ENCODE data around the gene SLC6A4.
"Not testable (repeated sequence)": the region's sequence is repeated elsewhere in the genome, so short reads cannot be mapped to it uniquely, and the experiment has no call there.

SLC6A4 gene

DNA sequence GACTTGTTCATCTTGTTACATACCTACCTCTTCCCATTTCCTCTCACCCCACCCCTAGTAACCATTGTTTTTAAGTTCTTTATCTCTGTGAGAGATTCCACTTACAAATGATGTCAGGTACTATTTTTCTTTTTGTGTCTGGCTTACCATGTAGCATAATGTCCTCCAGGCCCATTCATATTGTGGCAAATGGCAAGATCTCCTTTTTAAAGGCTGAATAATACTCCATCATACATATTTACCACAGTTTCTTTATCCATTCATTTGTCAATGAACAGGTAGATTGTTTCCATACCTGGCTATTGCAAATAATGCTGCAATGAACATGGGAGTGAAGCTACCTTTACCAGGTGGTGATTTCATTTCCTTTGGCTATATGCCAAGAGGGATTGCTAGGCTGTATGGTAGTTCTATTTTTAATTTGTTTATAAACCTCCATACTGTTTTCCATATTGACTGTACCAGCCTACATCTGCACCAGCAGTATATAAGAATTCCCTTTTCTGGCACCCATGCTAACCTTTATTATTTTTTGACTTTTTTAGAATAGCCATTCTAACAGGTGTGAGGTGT is 65.0 kb downstream of the SLC6A4 start:
- DNase-seq: no peak

DNA sequence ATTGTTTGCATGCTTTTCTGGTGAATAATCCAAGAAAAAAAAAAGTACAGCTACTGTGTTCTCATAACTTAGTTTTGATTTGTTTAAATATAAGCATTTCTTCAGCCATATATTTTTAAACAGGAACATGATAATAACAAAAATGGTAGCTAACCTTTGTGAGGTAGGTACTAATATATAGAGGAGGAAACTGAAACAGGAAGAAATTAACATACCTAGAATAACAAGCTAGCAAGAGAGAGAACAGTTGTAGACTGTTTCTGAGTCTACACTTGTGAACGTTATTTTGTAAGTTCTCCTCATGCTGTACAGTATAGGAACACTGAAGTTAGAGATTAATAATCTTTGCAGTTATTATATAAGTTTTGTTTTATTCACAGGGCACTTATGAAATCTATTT is 69.5 kb downstream of the SLC6A4 start:
- DNase-seq: no peak

DNA sequence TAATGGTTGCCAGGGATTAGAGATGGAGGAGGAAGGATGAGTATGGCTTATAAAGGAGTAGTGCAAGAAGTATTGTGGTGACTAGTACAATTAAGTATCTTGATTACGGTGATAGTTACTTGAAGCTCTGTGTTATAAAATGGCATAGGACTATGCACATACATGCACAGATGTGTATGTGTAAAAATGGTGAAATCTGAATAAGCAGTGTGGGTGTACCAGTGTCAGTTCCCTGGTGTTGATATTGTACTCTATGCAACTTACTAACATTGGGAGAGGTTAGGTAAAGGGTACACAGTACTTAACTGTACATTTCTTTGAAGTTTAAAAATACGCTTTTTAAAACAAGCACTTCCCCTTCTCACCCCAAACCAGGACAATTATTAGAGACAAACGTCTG is 70.3 kb downstream of the SLC6A4 start:
- DNase-seq: no peak

DNA sequence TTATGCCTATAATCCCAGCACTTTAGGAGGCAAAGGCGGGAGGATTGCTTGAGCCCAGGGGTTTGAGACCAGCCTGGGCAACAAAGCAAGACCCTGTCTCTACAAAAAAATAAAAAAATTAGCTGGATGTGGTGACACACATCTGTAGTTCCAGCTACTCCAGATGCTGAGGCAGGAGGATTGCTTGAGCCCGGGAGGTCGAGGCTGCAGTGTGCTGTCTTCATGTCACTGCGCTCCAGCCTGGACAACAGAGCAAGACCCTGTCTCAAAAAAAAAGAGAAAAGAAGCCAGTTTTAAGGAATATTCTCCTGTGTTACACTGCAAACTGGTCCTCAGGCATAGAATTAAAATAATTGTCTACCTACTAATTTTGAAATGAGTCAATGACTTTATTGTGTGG is 71.0 kb downstream of the SLC6A4 start:
- no peak for DNase-seq

DNA sequence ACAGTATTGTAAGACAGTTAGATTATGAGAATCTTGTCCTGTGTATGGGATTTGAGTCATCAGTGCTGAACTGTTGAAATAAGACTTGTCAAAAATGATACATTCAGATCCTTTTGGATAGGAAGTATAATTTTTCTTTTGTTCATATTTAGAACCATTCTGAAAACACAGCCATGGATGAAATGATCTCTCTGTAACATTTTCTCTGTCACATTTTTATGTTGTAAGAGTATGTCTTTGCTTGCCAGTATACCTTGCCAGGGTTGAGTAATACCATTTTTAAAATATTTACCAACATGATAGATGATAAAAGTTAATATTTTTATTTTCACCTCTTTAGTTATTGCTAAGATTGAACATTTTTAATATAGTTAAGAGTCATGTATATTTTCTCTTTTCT is 73.9 kb downstream of the SLC6A4 start:
- DNase-seq: no peak

DNA sequence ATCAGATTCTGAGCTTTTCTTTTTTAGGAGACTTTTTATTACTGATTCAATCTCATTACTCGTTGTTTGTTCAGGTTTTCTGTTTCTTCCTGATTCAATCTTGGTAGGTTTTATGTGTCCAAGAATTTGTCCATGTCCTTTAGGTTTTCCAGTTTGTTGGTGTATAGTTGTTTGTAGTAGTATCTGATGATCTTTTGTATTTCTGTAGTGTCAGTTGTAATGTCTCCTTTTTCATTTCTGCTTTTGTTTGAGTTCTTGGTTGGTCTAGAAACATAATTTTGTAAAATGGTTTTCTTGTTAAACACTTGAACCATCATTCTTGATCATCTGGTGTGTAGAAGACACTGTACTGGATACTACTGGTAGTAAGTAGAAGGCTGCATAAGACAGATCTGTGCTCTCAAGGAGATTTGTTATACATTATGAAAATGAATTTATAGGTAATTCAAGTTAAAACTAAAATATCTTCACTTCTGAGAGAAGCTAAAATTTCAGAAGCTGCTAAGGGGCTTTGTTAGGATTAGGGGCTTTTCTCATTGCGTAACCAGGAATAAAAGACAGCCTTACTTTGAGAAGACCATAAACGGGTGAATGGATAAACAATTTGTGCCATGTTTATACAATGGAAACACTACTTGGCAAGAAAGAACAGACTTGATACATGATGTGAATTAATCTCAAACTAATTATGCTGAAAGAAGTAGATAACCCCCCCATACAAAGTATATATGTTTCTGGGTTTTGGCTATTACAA is 74.9 kb downstream of the SLC6A4 start:
- DNase-seq: no peak

- no peak for DNase-seq
Observed at GRCh38 chr17:30158896-30159625, 76.4 kb downstream of the SLC6A4 start.

DNA sequence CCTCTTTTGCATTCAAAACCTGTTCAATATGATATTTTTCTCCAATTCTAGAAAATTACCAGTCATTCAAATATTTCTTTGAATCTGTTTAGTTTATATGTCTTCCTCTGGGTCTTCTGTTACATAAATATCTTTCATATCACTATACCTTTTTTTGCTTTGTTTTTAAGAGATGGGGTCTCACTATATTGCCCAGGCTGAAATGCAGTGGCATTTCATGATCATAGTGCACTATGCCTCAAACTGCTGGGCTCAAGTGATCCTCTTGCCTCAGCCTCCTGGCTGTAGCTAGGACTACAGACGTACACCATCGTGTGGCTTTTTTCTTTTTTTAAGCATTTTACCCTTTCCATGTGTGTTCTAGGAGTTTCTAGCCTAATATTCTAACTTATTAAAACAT is 80.1 kb downstream of the SLC6A4 start:
- no peak for DNase-seq

- no peak for DNase-seq
Observed at GRCh38 chr17:30153463-30153862, 82.0 kb downstream of the SLC6A4 start.

DNA sequence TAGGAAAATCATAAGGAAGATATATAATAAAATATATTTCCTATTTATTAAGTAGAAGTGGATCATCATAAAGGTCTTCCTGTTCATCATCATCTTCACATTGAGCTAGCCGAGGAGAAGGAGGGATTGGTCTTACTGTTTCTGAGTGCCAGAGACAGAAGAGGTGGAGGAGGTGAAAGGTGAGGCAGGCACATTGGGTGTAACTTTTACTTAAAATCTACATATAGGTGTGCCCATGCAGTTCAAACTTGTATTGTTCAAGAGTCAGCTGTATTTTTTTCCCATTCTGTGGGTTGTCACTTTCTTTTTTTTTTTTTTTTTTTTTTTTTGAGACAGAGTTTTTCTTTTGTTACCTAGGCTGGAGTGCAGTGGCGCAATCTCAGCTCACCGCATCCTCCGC is 84.0 kb downstream of the SLC6A4 start:
- DNase-seq: no peak

DNA sequence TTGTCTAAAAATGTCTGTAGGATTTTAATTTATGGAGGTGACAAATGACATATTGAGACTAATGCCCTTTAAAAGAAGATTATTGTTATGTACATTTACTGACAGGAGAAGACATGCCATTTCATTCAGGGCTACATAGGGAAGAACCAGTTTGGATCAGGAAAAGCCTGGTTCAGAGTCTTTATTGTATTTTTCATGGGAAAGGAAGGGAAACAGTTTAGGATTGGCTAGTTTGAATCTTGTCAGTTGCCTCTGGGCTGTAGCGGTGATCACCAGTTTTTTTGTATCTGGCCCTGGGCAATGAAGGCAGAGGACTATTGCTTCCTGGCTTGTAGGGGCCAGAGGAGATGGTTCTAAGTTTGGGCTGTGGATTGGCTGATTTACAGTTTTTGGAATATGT is 87.1 kb downstream of the SLC6A4 start:
- DNase-seq: no peak

GRCh38 chr17:30147860-30148259 is 87.6 kb downstream of the SLC6A4 start:
- DNase-seq: not testable (repeated sequence)

Data from NCI-H446 (cell line).